HCT116 (cell line): ENCODE results near the gene SERTAD4. TPM values are rescaled to one million over a fixed set of nuclear protein-coding genes. Genes with fewer than 3 reads are reported as not detected.

ENCODE experiments used
- ATAC-seq: fragments of 200-7000 bp; cut with Tn5 transposase; 2 replicates; pipeline ENCODE4 v1.9.1; 2020; ENCODE audit warnings: mild to moderate bottlenecking, moderate library complexity
- BruUV-seq: library from RNA; stranded (reverse); fragments of 400-500 nt; replicated peaks from 2 replicates; lab custom pipeline; 2021; lab: Mats Ljungman, UMichigan
- CTCF ChIA-PET: fragments of 300-600 bp; sonication (Branson Sonifier 250); formaldehyde crosslinking; loops from one replicate; lab custom pipeline; 2021; ENCODE audit warnings: antibody characterized with exemption; lab: Charles Lee
- POLR2A ChIA-PET: fragments of 300-600, 350-600 bp; sonication (Branson Sonifier 250); formaldehyde crosslinking; loops from one replicate; lab custom pipeline; 2021; ENCODE audit warnings: antibody characterized with exemption; lab: Charles Lee
- RAD21 ChIA-PET, 2 experiments: fragments of 300-600 bp; sonication (Branson Sonifier 250); formaldehyde crosslinking; loops; one replicate each; lab custom pipeline; 2023; ENCODE audit warnings: low total read pairs in 2 of 2; ENCODE audit not compliant: uncharacterized antibody in 2 of 2, unreplicated experiment in 2 of 2, low non-redundant PET in 1 of 2; lab: Charles Lee
- DNase-seq: peaks from one replicate; pipeline ENCODE4 v3.0.0-alpha.2; 2010; ENCODE audit warnings: low read depth, low spot score
- H2AFZ ChIP-seq: fragments of 200-600 bp; shearing (Covaris generic), sonication (generic); 2 replicates; pipeline ENCODE4 v1.6.1; 2017; ENCODE audit warnings: low read depth, mixed run types, mixed read lengths, antibody characterized with exemption, low read length; ENCODE audit not compliant: poor library complexity, severe bottlenecking
- H3K27ac ChIP-seq: 2 replicates; pipeline ENCODE4 v1.5.1; 2012; ENCODE audit warnings: low read depth, low read length
- H3K27me3 ChIP-seq: fragments of 200-600 bp; sonication (generic); 2 replicates; pipeline ENCODE4 v1.6.1; 2016; ENCODE audit warnings: mixed run types, low read length, mixed read lengths; ENCODE audit not compliant: insufficient read depth
- H3K36me3 ChIP-seq, 2 experiments: fragments of 200-500 bp in 1 of 2; fragments of 200-600 bp in 1 of 2; sonication (Bioruptor generic) in 1 of 2; sonication (generic) in 1 of 2; 2 replicates each; pipeline versions ENCODE4 v1.5.1 to v1.6.1; 2014 to 2016; ENCODE audit warnings: low read length in 2 of 2, inconsistent platforms in 1 of 2, mixed read lengths in 1 of 2, mixed run types in 1 of 2; ENCODE audit not compliant: insufficient read depth in 2 of 2, control insufficient read depth in 1 of 2
- H3K4me1 ChIP-seq, 2 experiments: fragments of 200-600 bp in 1 of 2; sonication (generic) in 1 of 2; 2 replicates each; pipeline versions ENCODE4 v1.5.1 to v1.6.1; 2012 to 2017; ENCODE audit warnings: low read length in 2 of 2, inconsistent platforms in 1 of 2, mild to moderate bottlenecking in 1 of 2, mixed read lengths in 1 of 2, mixed run types in 1 of 2, moderate library complexity in 1 of 2; ENCODE audit not compliant: insufficient read depth in 2 of 2, control insufficient read depth in 1 of 2
- H3K4me2 ChIP-seq: fragments of 200-600 bp; sonication (generic); 2 replicates; pipeline ENCODE4 v1.6.1; 2017; ENCODE audit warnings: mixed run types, low read length, mixed read lengths
- H3K4me3 ChIP-seq, 2 experiments: fragments of 200-600 bp in 1 of 2; sonication (generic) in 1 of 2; replicated peaks in 1 of 2; 2 replicates each; pipeline ENCODE4 v1.5.1; 2011 to 2016; ENCODE audit warnings: low read length in 2 of 2, control low read depth in 1 of 2, low read depth in 1 of 2, mild to moderate bottlenecking in 1 of 2, mixed read lengths in 1 of 2, mixed run types in 1 of 2
- H3K79me2 ChIP-seq: fragments of 200-600 bp; sonication (generic); 2 replicates; pipeline ENCODE4 v1.6.1; 2017; ENCODE audit warnings: mild to moderate bottlenecking, mixed run types, low read length, moderate library complexity, mixed read lengths; ENCODE audit not compliant: insufficient read depth
- H3K9ac ChIP-seq: fragments of 200-600 bp; sonication (generic); 2 replicates; pipeline ENCODE4 v1.6.1; 2016; ENCODE audit warnings: low read length, mixed read lengths
- H3K9me2 ChIP-seq: fragments of 200-600 bp; sonication (generic), shearing (Covaris generic); 2 replicates; pipeline ENCODE4 v1.6.1; 2017; ENCODE audit warnings: mixed run types, mild to moderate bottlenecking, moderate library complexity; ENCODE audit not compliant: insufficient read depth
- H3K9me3 ChIP-seq, 2 experiments: fragments of 200-500 bp in 1 of 2; fragments of 200-600 bp in 1 of 2; sonication (Bioruptor generic) in 1 of 2; sonication (generic) in 1 of 2; 2 replicates each; pipeline ENCODE4 v1.6.1; 2014 to 2017; ENCODE audit warnings: low read length in 2 of 2, mixed read lengths in 2 of 2, inconsistent platforms in 1 of 2, low read depth in 1 of 2, mild to moderate bottlenecking in 1 of 2, mixed run types in 1 of 2, moderate library complexity in 1 of 2; ENCODE audit not compliant: control insufficient read depth in 1 of 2, insufficient read depth in 1 of 2
- H4K20me1 ChIP-seq: fragments of 200-600 bp; sonication (generic), shearing (Covaris generic); 2 replicates; pipeline ENCODE4 v1.6.1; 2017; ENCODE audit warnings: mixed run types, mild to moderate bottlenecking, moderate library complexity; ENCODE audit not compliant: insufficient read depth
- ATF3 ChIP-seq: IDR thresholded peaks from 2 replicates; pipeline ENCODE4 v1.6.1; 2012
- CBX3 ChIP-seq: IDR thresholded peaks from 2 replicates; pipeline ENCODE4 v1.6.1; 2012; ENCODE audit warnings: low read depth
- CEBPB ChIP-seq: IDR thresholded peaks from 2 replicates; pipeline ENCODE4 v1.6.1; 2012; ENCODE audit warnings: low read depth
- CTCF ChIP-seq, 3 experiments: fragments of 200-600 bp in 1 of 3; sonication (generic) in 1 of 3; IDR thresholded peaks in 2 of 3; conservative IDR thresholded peaks in 1 of 3; 2 replicates each; pipeline ENCODE4 v1.5.1; 2012 to 2017; ENCODE audit warnings: low read depth in 2 of 3, low read length in 2 of 3, antibody characterized with exemption in 1 of 3, borderline replicate concordance in 1 of 3, control low read depth in 1 of 3, mild to moderate bottlenecking in 1 of 3, mixed read lengths in 1 of 3, mixed run types in 1 of 3, moderate library complexity in 1 of 3; ENCODE audit not compliant: insufficient read depth in 1 of 3
- EGR1 ChIP-seq: IDR thresholded peaks from 2 replicates; pipeline ENCODE4 v1.6.1; 2012; ENCODE audit warnings: low read depth
- EZH2 ChIP-seq: fragments of 200-600 bp; sonication (generic); IDR thresholded peaks from 2 replicates; pipeline ENCODE4 v1.6.1; 2017; ENCODE audit warnings: antibody characterized with exemption, mixed run types
- EZH2phosphoT487 ChIP-seq: fragments of 200-600 bp; IDR thresholded peaks from 2 replicates; pipeline ENCODE4 v1.6.1; 2018; ENCODE audit warnings: antibody characterized with exemption, borderline replicate concordance
- FOSL1 ChIP-seq: IDR thresholded peaks from 2 replicates; pipeline ENCODE4 v1.6.1; 2012; ENCODE audit warnings: low read depth
- JUND ChIP-seq: IDR thresholded peaks from 2 replicates; pipeline ENCODE4 v1.6.1; 2012
- POLR2A ChIP-seq: IDR thresholded peaks from 2 replicates; pipeline ENCODE4 v1.7.0; 2011; ENCODE audit warnings: borderline replicate concordance; ENCODE audit not compliant: insufficient read depth, insufficient read length; ENCODE audit errors: extremely low read depth
- POLR2AphosphoS5 ChIP-seq: IDR thresholded peaks from 2 replicates; pipeline ENCODE4 v1.6.1; 2011; ENCODE audit warnings: mild to moderate bottlenecking, low read depth, low read length, moderate library complexity
- RAD21 ChIP-seq: IDR thresholded peaks from 2 replicates; pipeline ENCODE4 v1.6.1; 2012; ENCODE audit warnings: low read depth, mild to moderate bottlenecking
- SIN3A ChIP-seq: IDR thresholded peaks from 2 replicates; pipeline ENCODE4 v1.6.1; 2012; ENCODE audit warnings: low read depth
- SP1 ChIP-seq: IDR thresholded peaks from 2 replicates; pipeline ENCODE4 v1.6.1; 2012; ENCODE audit warnings: low read depth
- SRF ChIP-seq: IDR thresholded peaks from 2 replicates; pipeline ENCODE4 v1.6.1; 2012; ENCODE audit warnings: low read depth
- TCF7L2 ChIP-seq: IDR thresholded peaks from 2 replicates; pipeline ENCODE4 v1.7.0; 2011; ENCODE audit warnings: borderline replicate concordance, inconsistent platforms; ENCODE audit not compliant: insufficient read depth, insufficient read length; ENCODE audit errors: extremely low read depth
- YY1 ChIP-seq: IDR thresholded peaks from 2 replicates; pipeline ENCODE4 v1.6.1; 2011; ENCODE audit warnings: low read length, low read depth, moderate library complexity, mild to moderate bottlenecking; ENCODE audit not compliant: insufficient replicate concordance; ENCODE audit errors: extremely low read depth
- ZFX ChIP-seq: fragments of 450-650 bp; IDR thresholded peaks from 2 replicates; pipeline ENCODE4 v1.6.1; 2017
- intact Hi-C: fragments of 100-400 bp; cut with micrococcal nuclease; formaldehyde crosslinking; loops from 2 replicates; pipeline ENCODE4 v1.10.0; 2022
- total RNA-seq: library from RNA; stranded (reverse); gene quantifications from one replicate; pipeline ENCODE4 v1.2.1, GENCODE V29; 2021; ENCODE audit not compliant: unreplicated experiment
- TF ChIP-seq, protein P1 (sequence below): IDR thresholded peaks from 2 replicates; pipeline ENCODE4 v1.6.1; 2011; ENCODE audit warnings: mild to moderate bottlenecking, low read length, moderate library complexity; ENCODE audit not compliant: insufficient replicate concordance; ENCODE audit errors: extremely low read depth
- TF ChIP-seq, protein P2 (sequence below): IDR thresholded peaks from 2 replicates; pipeline ENCODE4 v1.6.1; 2012; ENCODE audit warnings: low read depth

The SERTAD4 gene
- total RNA-seq, 1 experiment from 2014 or later = 0.07 TPM

GRCh38 chr1:210195635-210196160, 36.9 kb upstream of the SERTAD4 start:
- Histone ChIP-seq H4K20me1 (no peaks in the 10 kb centered on the region), H3K4me2 (no peak overlapping the region), H2AFZ (no peak overlapping the region), H3K4me3 (no peak overlapping the region), H3K9me2 (no peaks in the 10 kb centered on the region), H3K4me1 (no peaks in the 10 kb centered on the region), H3K9ac (no peak overlapping the region), H3K27ac (no peak overlapping the region), H3K27me3 (no peaks in the 10 kb centered on the region), H3K36me3 (no peaks in the 10 kb centered on the region), H3K9me3 (peaks cover 0 to 6% of the 10 kb centered on the region in 2 experiments; a peak in 1 of 4 replicates), H3K79me2 (no peaks in the 10 kb centered on the region)
- no peak for DNase-seq
- ATAC-seq = no peak
- TF ChIP-seq POLR2A = no peak
- TF ChIP-seq, protein P1, sequence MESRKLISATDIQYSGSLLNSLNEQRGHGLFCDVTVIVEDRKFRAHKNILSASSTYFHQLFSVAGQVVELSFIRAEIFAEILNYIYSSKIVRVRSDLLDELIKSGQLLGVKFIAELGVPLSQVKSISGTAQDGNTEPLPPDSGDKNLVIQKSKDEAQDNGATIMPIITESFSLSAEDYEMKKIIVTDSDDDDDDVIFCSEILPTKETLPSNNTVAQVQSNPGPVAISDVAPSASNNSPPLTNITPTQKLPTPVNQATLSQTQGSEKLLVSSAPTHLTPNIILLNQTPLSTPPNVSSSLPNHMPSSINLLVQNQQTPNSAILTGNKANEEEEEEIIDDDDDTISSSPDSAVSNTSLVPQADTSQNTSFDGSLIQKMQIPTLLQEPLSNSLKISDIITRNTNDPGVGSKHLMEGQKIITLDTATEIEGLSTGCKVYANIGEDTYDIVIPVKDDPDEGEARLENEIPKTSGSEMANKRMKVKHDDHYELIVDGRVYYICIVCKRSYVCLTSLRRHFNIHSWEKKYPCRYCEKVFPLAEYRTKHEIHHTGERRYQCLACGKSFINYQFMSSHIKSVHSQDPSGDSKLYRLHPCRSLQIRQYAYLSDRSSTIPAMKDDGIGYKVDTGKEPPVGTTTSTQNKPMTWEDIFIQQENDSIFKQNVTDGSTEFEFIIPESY = no peak
- TF ChIP-seq CEBPB = no peak
- TF ChIP-seq EZH2phosphoT487 = no peak
- no peak for TF ChIP-seq CBX3
- no peak for TF ChIP-seq JUND
- no peak for TF ChIP-seq RAD21
- no peak for TF ChIP-seq ZFX
- TF ChIP-seq FOSL1 = no peak
- TF ChIP-seq EGR1 = no peak
- TF ChIP-seq SRF = no peak
- TF ChIP-seq POLR2AphosphoS5 = no peak
- TF ChIP-seq EZH2 = no peak
- no peak for TF ChIP-seq CTCF (IDR thresholded peaks at IDR 0.05 in 2 of 3, conservative IDR thresholded peaks at IDR 0.05 in 1 of 3; ENCODE audit: borderline replicate concordance in 1 of 3, insufficient read depth in 1 of 3, low read depth in 2 of 3, low read length in 2 of 3)
- no peak for TF ChIP-seq TCF7L2
- TF ChIP-seq SP1 = no peak
- TF ChIP-seq SIN3A = no peak
- no peak for TF ChIP-seq ATF3
- TF ChIP-seq, protein P2, sequence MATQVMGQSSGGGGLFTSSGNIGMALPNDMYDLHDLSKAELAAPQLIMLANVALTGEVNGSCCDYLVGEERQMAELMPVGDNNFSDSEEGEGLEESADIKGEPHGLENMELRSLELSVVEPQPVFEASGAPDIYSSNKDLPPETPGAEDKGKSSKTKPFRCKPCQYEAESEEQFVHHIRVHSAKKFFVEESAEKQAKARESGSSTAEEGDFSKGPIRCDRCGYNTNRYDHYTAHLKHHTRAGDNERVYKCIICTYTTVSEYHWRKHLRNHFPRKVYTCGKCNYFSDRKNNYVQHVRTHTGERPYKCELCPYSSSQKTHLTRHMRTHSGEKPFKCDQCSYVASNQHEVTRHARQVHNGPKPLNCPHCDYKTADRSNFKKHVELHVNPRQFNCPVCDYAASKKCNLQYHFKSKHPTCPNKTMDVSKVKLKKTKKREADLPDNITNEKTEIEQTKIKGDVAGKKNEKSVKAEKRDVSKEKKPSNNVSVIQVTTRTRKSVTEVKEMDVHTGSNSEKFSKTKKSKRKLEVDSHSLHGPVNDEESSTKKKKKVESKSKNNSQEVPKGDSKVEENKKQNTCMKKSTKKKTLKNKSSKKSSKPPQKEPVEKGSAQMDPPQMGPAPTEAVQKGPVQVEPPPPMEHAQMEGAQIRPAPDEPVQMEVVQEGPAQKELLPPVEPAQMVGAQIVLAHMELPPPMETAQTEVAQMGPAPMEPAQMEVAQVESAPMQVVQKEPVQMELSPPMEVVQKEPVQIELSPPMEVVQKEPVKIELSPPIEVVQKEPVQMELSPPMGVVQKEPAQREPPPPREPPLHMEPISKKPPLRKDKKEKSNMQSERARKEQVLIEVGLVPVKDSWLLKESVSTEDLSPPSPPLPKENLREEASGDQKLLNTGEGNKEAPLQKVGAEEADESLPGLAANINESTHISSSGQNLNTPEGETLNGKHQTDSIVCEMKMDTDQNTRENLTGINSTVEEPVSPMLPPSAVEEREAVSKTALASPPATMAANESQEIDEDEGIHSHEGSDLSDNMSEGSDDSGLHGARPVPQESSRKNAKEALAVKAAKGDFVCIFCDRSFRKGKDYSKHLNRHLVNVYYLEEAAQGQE = no peak
- no peak for TF ChIP-seq YY1
- POLR2A ChIA-PET = no interaction called here
- intact Hi-C loops = no loop called here
- RAD21 ChIA-PET = no interaction called here
- BruUV-seq = no TSS peak
- CTCF ChIA-PET = no interaction called here
